AG04450 (cell line): ENCODE measurements around the gene CSTPP1. TPM values are rescaled to one million over a fixed set of nuclear protein-coding genes. Genes with fewer than 3 reads are reported as not detected.

Source experiments
- CTCF ChIA-PET: fragments of 300-600, 350-600 bp; formaldehyde crosslinking; extraction: SDS; loops from one replicate; lab custom pipeline; 2022; ENCODE audit warnings: antibody characterized with exemption, inconsistent platforms; lab: Charles Lee
- POLR2A ChIA-PET: fragments of 350-600 bp; formaldehyde crosslinking; extraction: SDS; loops from one replicate; lab custom pipeline; 2021; ENCODE audit warnings: antibody characterized with exemption, inconsistent platforms; lab: Yijun Ruan, JAX
- DNase-seq: peaks from one replicate; pipeline ENCODE4 v3.0.0-alpha.2; 2011; ENCODE audit warnings: low read depth, low spot score
- H3K27ac ChIP-seq: one replicate; pipeline ENCODE4 v1.5.1; 2012; ENCODE audit warnings: low read depth, low read length, control low read depth
- H3K27me3 ChIP-seq: one replicate; pipeline ENCODE4 v1.6.0; 2012; ENCODE audit warnings: low read length; ENCODE audit not compliant: control insufficient read depth, insufficient read depth
- H3K4me3 ChIP-seq: 2 replicates; pipeline ENCODE4 v1.5.1; 2011; ENCODE audit warnings: mild to moderate bottlenecking, low read depth, low read length, control low read depth
- H3K9me3 ChIP-seq: 2 replicates; pipeline ENCODE4 v1.5.1; 2012; ENCODE audit warnings: low read length; ENCODE audit not compliant: control insufficient read depth, insufficient read depth
- CTCF ChIP-seq: IDR thresholded peaks from 2 replicates; pipeline ENCODE4 v1.5.1; 2011; ENCODE audit warnings: low read depth, low read length, control low read depth, inconsistent platforms
- polyA plus RNA-seq: library from polyadenylated mRNA; depleted of rRNA; stranded (reverse); fragments of >200 nt; gene quantifications from 2 replicates; pipeline ENCODE4 v1.2.3, GENCODE V29; 2011

The CSTPP1 gene
- polyA plus RNA-seq, 1 experiment: 30.2 TPM

- no peak for DNase-seq
- Histone ChIP-seq H3K27ac (no peak overlapping the region), H3K27me3 (no peaks in the 10 kb centered on the region), H3K9me3 (no peaks in the 10 kb centered on the region), H3K4me3 (no peak overlapping the region)
- CTCF ChIA-PET: no interaction called here
- POLR2A ChIA-PET: no interaction called here
- TF ChIP-seq CTCF: no peak
Observed at GRCh38 chr11:46977038-46977813, 40.7 kb downstream of the CSTPP1 start.

GRCh38 chr11:46978005-46978491, 41.5 kb downstream of the CSTPP1 start:
- H3K27me3 ChIP-seq: no peaks in the 10 kb centered on the region
- no peak overlapping the region for H3K4me3 ChIP-seq
- TF ChIP-seq CTCF: no peak
- H3K9me3 ChIP-seq: no peaks in the 10 kb centered on the region
- ChIA-PET CTCF (no interaction called here), POLR2A (no interaction called here)
- no peak overlapping the region for H3K27ac ChIP-seq
- no peak for DNase-seq

- Histone ChIP-seq H3K4me3 (no peak overlapping the region), H3K27me3 (no peaks in the 10 kb centered on the region), H3K27ac (no peak overlapping the region), H3K9me3 (no peaks in the 10 kb centered on the region)
- ChIA-PET CTCF (interaction anchor here (0.6 kb wide), 1 partner anchor 92 kb away, joined by 6 read pairs; no protein-coding TSS in a partner anchor), POLR2A (no interaction called here)
- no peak for TF ChIP-seq CTCF
- no peak for DNase-seq
Observed at GRCh38 chr11:46979358-46979757, 42.8 kb downstream of the CSTPP1 start.

GRCh38 chr11:46981436-46981835, 44.9 kb downstream of the CSTPP1 start:
- TF ChIP-seq CTCF: no peak
- DNase-seq: no peak
- Histone ChIP-seq H3K27me3 (no peaks in the 10 kb centered on the region), H3K27ac (no peak overlapping the region), H3K9me3 (no peaks in the 10 kb centered on the region), H3K4me3 (no peak overlapping the region)
- POLR2A ChIA-PET: no interaction called here
- CTCF ChIA-PET: no interaction called here

- ChIA-PET POLR2A (no interaction called here), CTCF (no interaction called here)
- no peaks in the 10 kb centered on the region for H3K27me3 ChIP-seq
- no peak for TF ChIP-seq CTCF
- H3K4me3 ChIP-seq: no peak overlapping the region
- H3K9me3 ChIP-seq: no peaks in the 10 kb centered on the region
- no peak for DNase-seq
- no peak overlapping the region for H3K27ac ChIP-seq
Observed at GRCh38 chr11:46982797-46983452, 46.4 kb downstream of the CSTPP1 start.
